Kidney (tissue), 14 donors: ENCODE data around the gene BOK. TPM values are rescaled to one million over a fixed set of nuclear protein-coding genes. Genes with fewer than 3 reads are reported as not detected.

Experiments used
- DNase-seq, 5 donors: peaks; one replicate each; pipeline ENCODE4 v3.0.0-alpha.2; 2013 to 2020
- FAIRE-seq: peaks from 2 replicates; lab custom pipeline; 2012; peaks lifted over from hg19 to GRCh38; lab: Jason Lieb, UNC
- H3K27ac ChIP-seq, 2 donors: one replicate each; pipeline ENCODE4 v1.7.0; 2013; ENCODE audit warnings: low read depth in 2 of 2, low read length in 2 of 2, inconsistent platforms in 1 of 2
- H3K27me3 ChIP-seq: one replicate; pipeline ENCODE4 v1.7.1; 2013; ENCODE audit warnings: low read length, inconsistent platforms; ENCODE audit not compliant: control insufficient read depth, insufficient read depth
- H3K36me3 ChIP-seq, 3 donors: one replicate each; pipeline versions ENCODE4 v1.7.0 to v1.7.1; 2013; ENCODE audit warnings: low read length in 3 of 3, control low read depth in 1 of 3, inconsistent platforms in 1 of 3; ENCODE audit not compliant: insufficient read depth in 3 of 3, control insufficient read depth in 2 of 3
- H3K4me1 ChIP-seq, 3 donors: one replicate each; pipeline versions ENCODE4 v1.7.0 to v1.7.1; 2013; ENCODE audit warnings: low read length in 3 of 3, inconsistent platforms in 1 of 3, low read depth in 1 of 3; ENCODE audit not compliant: control insufficient read depth in 2 of 3, insufficient read depth in 2 of 3
- H3K4me3 ChIP-seq, 3 donors: one replicate each; pipeline versions ENCODE4 v1.7.0 to v1.8.1; 2013; ENCODE audit warnings: low read length in 3 of 3, control low read depth in 1 of 3, inconsistent platforms in 1 of 3
- H3K9ac ChIP-seq, 3 donors: one replicate each; pipeline versions ENCODE4 v1.7.0 to v1.7.1; 2013; ENCODE audit warnings: low read length in 3 of 3, control low read depth in 1 of 3, inconsistent platforms in 1 of 3
- H3K9me3 ChIP-seq, 3 donors: one replicate each; pipeline versions ENCODE4 v1.7.0 to v1.7.1; 2013; ENCODE audit warnings: low read length in 3 of 3, control low read depth in 1 of 3, inconsistent platforms in 1 of 3; ENCODE audit not compliant: control insufficient read depth in 2 of 3, insufficient read depth in 1 of 3
- CTCF ChIP-seq: IDR thresholded peaks from 3 replicates; pipeline ENCODE4 v1.5.1; 2012; ENCODE audit warnings: mild to moderate bottlenecking, moderate library complexity, borderline replicate concordance; ENCODE audit not compliant: insufficient read depth; ENCODE audit errors: extremely low read depth
- intact Hi-C: fragments of 100-400 bp; cut with DNase I; formaldehyde crosslinking; loops from one replicate; pipeline ENCODE4 v1.11.1; 2022
- polyA plus RNA-seq: library from polyadenylated mRNA; stranded (reverse); fragments of 350-450 nt; fragmentation: Illumina TruSeq; extraction: RNeasy Lipid Tissue Mini Kit (QIAGEN cat#74804); gene quantifications from one replicate; pipeline ENCODE4 v1.2.3, GENCODE V29; 2014; ENCODE audit warnings: low read depth, low replicate concordance; ENCODE audit not compliant: insufficient read depth
- total RNA-seq: library from RNA; stranded (reverse); fragmentation: NEBNext Ultra II Directional; extraction: Animal tissue kit (Norgen Biotek cat#: 25700); gene quantifications from one replicate; pipeline ENCODE4 v1.2.1, GENCODE V29; 2021
- donor health status: control.
- donor health status: control.
- donor health status: control.
- donor health status: control.
- donor health status: control.
- donor health status: DM: yes; HTN: yes; CAD: no.
- donor health status: Normal renal cell carcinoma (clear cell type).

The BOK gene
- total and polyA plus RNA-seq, 2 donors from 2014 or later = 22.9 to 28.8 TPM

DNA sequence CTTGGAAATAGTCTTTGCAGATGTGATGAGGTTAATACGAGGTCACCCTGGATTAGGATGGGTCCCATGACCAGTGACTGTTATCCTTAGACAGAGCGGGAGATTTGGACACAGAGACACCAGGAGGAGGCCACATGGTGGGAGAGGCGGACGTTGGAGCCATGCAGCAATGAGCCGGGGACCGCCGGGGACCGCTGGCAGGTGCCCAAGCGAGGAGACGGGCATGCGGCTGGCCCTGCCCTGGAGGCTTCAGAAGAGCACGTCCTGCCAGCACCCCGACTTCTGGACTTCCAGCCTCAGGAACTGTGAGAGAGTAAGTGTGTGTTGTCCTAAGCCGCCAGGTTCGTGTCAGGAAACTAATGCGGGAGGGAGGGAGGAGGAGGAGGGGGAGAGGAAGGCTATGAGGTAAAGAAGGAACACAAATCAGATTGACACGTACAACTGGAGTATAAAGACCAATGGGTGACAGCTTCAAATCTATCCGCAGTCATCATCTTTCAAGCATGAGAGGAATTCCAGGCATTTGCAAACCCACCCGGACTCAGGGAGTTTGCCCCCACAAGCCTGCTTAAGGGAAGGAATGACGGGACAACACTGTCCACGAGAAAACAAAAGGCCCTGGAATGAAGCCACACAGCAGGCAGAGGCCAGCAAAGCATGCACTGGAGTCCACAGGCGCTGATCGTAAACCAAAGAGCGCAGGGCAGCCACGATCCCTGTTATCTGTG lies 11.6 kb upstream of the BOK start:
- FAIRE-seq = no peak
- no peaks in the 10 kb centered on the region for H3K9me3 ChIP-seq
- no peak overlapping the region for H3K27ac ChIP-seq
- no peak for TF ChIP-seq CTCF
- H3K27me3 ChIP-seq = peaks cover 2% of the 10 kb centered on the region
- peaks cover 0 to 9% (median 3%) of the 10 kb centered on the region in 3 donors for H3K4me1 ChIP-seq
- H3K4me3 ChIP-seq = no peak overlapping the region
- no peaks in the 10 kb centered on the region for H3K36me3 ChIP-seq
- no peak overlapping the region for H3K9ac ChIP-seq
- intact Hi-C loops = no loop called here
- DNase-seq = peak in 4 of 5 donors; percentile 62 to 89 (median 76)

GRCh38 chr2:241547781-241548450 lies 10.6 kb upstream of the BOK start:
- peaks cover 0 to 9% (median 3%) of the 10 kb centered on the region in 3 donors for H3K4me1 ChIP-seq
- intact Hi-C loops = no loop called here
- no peak for TF ChIP-seq CTCF
- no peaks in the 10 kb centered on the region for H3K36me3 ChIP-seq
- FAIRE-seq (no peak), DNase-seq (peak in 1 of 5 donors; percentile 58)
- H3K9me3 ChIP-seq = no peaks in the 10 kb centered on the region
- H3K9ac ChIP-seq = no peak overlapping the region
- H3K4me3 ChIP-seq = no peak overlapping the region
- H3K27ac ChIP-seq = no peak overlapping the region
- no peaks in the 10 kb centered on the region for H3K27me3 ChIP-seq

DNA sequence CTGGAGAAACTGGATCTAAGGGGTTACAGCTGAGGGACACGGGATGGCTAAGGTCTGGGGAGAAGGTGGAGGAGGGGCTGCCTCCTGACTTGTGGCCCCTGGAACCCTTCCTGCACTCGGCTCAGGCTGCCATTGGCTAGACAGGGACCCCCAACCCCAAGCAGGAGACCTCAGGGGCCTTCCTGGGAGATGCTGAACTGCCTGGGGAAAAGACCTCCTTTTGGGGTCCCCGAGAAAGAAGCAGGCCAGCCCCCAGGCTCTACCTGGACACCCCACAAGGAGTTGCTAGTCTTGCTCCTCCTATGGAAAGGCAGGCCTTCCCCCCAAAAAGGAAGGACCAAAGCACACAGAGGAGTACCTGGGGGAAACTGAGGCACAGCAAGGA lies 10.1 kb upstream of the BOK start:
- intact Hi-C loops = no loop called here
- FAIRE-seq (no peak), DNase-seq (no peak)
- Histone ChIP-seq H3K27me3 (no peaks in the 10 kb centered on the region), H3K4me3 (no peak overlapping the region), H3K9ac (no peak overlapping the region), H3K9me3 (no peaks in the 10 kb centered on the region), H3K27ac (no peak overlapping the region), H3K4me1 (peaks cover 0 to 9% (median 3%) of the 10 kb centered on the region in 3 donors), H3K36me3 (no peaks in the 10 kb centered on the region)
- TF ChIP-seq CTCF = no peak
